Body of pancreas (tissue), 4 donors: Measurements from ENCODE around the gene TMEM184B. TPM values are rescaled to one million over a fixed set of nuclear protein-coding genes. Genes with fewer than 3 reads are reported as not detected.
A peak's percentile ranks its signal among the peaks of the same experiment; 100 is the strongest.

Experiments
- ATAC-seq: fragments of 150-250 bp; one replicate; pipeline ENCODE4 v1.9.1; 2016
- DNase-seq, 4 donors: peaks; one replicate each; pipeline ENCODE4 v3.0.0-alpha.2; 2019
- H3K27ac ChIP-seq, 4 donors: fragments of 200-600 bp; sonication (generic); 1 replicate in 3 of 4; 2 replicates in 1 of 4; pipeline versions ENCODE4 v1.5.1 to v1.6.1; 2016 to 2019; ENCODE audit warnings: mild to moderate bottlenecking in 1 of 4, mixed read lengths in 1 of 4, moderate library complexity in 1 of 4
- H3K27me3 ChIP-seq, 2 donors: fragments of 200-600 bp; sonication (generic); one replicate each; pipeline ENCODE4 v1.6.0; 2016; ENCODE audit warnings: mild to moderate bottlenecking in 1 of 2
- H3K36me3 ChIP-seq, 2 donors: fragments of 200-600 bp; sonication (generic); replicated peaks in 1 of 2; 2 replicates each; pipeline ENCODE4 v1.5.1; 2016; ENCODE audit warnings: low read depth in 2 of 2; ENCODE audit not compliant: insufficient read depth in 1 of 2
- H3K4me1 ChIP-seq: fragments of 200-600 bp; sonication (generic); one replicate; pipeline ENCODE4 v1.6.0; 2016
- H3K4me3 ChIP-seq, 2 donors: fragments of 200-600 bp; sonication (generic); 1 replicate in 1 of 2; 2 replicates in 1 of 2; pipeline ENCODE4 v1.5.1; 2016 to 2019
- H3K9me3 ChIP-seq, 3 donors: fragments of 200-600 bp; sonication (generic); 1 replicate in 2 of 3; 2 replicates in 1 of 3; pipeline ENCODE4 v1.5.1; 2016
- POLR2A ChIP-seq, 3 donors: fragments of 450-650 bp; IDR thresholded peaks; one replicate each; pipeline ENCODE4 v1.6.1; 2016; ENCODE audit warnings: antibody characterized with exemption in 3 of 3, mild to moderate bottlenecking in 2 of 3
- WGBS, 2 donors: methylation state at CpG; one replicate each; pipeline ENCODE4 v1.1.5; 2017; 5-methylcytosine and 5-hydroxymethylcytosine counted together
- intact Hi-C: fragments of 100-400 bp; cut with DNase I; formaldehyde crosslinking; loops from one replicate; pipeline ENCODE4 v1.15.1; 2023
- total RNA-seq, 2 donors: library from RNA; depleted of rRNA; stranded (reverse); fragments of >200 nt; gene quantifications; one replicate each; pipeline ENCODE4 v1.1.0, GENCODE V29; 2016
- TF ChIP-seq, protein P1 (sequence below), 7 experiments: fragments of 450-650 bp in 4 of 7; fragments of 200-600 bp in 3 of 7; sonication (generic) in 3 of 7; IDR thresholded peaks; one replicate each; pipeline ENCODE4 v1.5.1; 2016 to 2019; ENCODE audit warnings: antibody characterized with exemption in 7 of 7

The TMEM184B gene
- total RNA-seq, 2 donors from 2014 or later: 28.7 to 31.4 TPM

DNA sequence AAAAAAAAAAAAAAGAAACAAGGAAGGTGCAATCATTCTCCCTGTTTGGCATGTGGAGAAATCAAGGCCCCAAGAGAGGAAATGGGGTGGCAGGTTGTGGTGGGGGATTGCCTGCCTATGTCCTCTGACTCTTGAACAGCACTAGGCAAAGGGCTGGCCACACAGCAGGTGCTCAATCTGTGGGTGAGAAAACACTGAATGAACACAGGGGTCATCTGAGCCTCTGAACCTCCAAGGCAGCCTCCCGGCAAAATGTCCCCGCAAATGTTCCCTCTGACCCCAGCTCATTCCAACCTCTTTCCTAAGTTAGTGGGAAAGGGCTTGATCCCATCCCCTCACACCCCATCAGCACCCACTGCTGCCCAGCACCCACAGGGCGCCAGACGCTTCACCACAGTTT lies 95.8 kb downstream of the TMEM184B start:
- TF ChIP-seq, protein P1, sequence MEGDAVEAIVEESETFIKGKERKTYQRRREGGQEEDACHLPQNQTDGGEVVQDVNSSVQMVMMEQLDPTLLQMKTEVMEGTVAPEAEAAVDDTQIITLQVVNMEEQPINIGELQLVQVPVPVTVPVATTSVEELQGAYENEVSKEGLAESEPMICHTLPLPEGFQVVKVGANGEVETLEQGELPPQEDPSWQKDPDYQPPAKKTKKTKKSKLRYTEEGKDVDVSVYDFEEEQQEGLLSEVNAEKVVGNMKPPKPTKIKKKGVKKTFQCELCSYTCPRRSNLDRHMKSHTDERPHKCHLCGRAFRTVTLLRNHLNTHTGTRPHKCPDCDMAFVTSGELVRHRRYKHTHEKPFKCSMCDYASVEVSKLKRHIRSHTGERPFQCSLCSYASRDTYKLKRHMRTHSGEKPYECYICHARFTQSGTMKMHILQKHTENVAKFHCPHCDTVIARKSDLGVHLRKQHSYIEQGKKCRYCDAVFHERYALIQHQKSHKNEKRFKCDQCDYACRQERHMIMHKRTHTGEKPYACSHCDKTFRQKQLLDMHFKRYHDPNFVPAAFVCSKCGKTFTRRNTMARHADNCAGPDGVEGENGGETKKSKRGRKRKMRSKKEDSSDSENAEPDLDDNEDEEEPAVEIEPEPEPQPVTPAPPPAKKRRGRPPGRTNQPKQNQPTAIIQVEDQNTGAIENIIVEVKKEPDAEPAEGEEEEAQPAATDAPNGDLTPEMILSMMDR (IDR thresholded peaks at IDR 0.05): no peak
- TF ChIP-seq POLR2A (IDR thresholded peaks at IDR 0.05): no peak
- peak overlapping the region in 2 of 4 donors; percentile 65 to 69 for H3K27ac ChIP-seq
- no peak for DNase-seq

GRCh38 chr22:38176170-38176741 lies 96.6 kb downstream of the TMEM184B start:
- DNase-seq (peak in 3 of 4 donors; percentile 51 to 71 (median 54)), ATAC-seq (peak; percentile 18)
- peaks cover 41% of the 10 kb centered on the region for H3K4me1 ChIP-seq
- 70 to 95% methylated on average over 4 to 12 of the region's 14 CpGs for WGBS, 2 donors
- TF ChIP-seq, protein P1 (IDR thresholded peaks at IDR 0.05): no peak
- TF ChIP-seq POLR2A (IDR thresholded peaks at IDR 0.05): peak in 1 of 3 donors; percentile 17
- H3K4me3 ChIP-seq: no peak overlapping the region
- H3K27ac ChIP-seq: peak overlapping the region in 2 of 4 donors; percentile 36 to 65
- H3K27me3 ChIP-seq: no peaks in the 10 kb centered on the region
- H3K36me3 ChIP-seq: no peaks in the 10 kb centered on the region
- H3K9me3 ChIP-seq: no peaks in the 10 kb centered on the region
- intact Hi-C loops: no loop called here

More for the DNA sequence above, 95.8 kb downstream of the TMEM184B start:
- Histone ChIP-seq H3K36me3 (no peaks in the 10 kb centered on the region), H3K4me1 (peaks cover 42% of the 10 kb centered on the region), H3K27me3 (no peaks in the 10 kb centered on the region), H3K4me3 (no peak overlapping the region), H3K9me3 (no peaks in the 10 kb centered on the region)
- intact Hi-C loops: no loop called here
- no peak for ATAC-seq
- WGBS, 2 donors: 94 to 98% methylated on average over 4 of the region's 4 CpGs

GRCh38 chr22:38175206-38176118 lies 97.3 kb downstream of the TMEM184B start:
- no peaks in the 10 kb centered on the region for H3K27me3 ChIP-seq
- 86 to 96% methylated on average over 13 to 17 of the region's 17 CpGs for WGBS, 2 donors
- no peak for DNase-seq
- no peak for ATAC-seq
- peaks cover 33% of the 10 kb centered on the region for H3K4me1 ChIP-seq
- TF ChIP-seq, protein P1 (IDR thresholded peaks at IDR 0.05): no peak
- TF ChIP-seq POLR2A (IDR thresholded peaks at IDR 0.05): no peak
- H3K4me3 ChIP-seq: no peak overlapping the region
- H3K27ac ChIP-seq: peak overlapping the region in 2 of 4 donors; percentile 36 to 65
- H3K36me3 ChIP-seq: no peaks in the 10 kb centered on the region
- H3K9me3 ChIP-seq: no peaks in the 10 kb centered on the region
- intact Hi-C loops: no loop called here

DNA sequence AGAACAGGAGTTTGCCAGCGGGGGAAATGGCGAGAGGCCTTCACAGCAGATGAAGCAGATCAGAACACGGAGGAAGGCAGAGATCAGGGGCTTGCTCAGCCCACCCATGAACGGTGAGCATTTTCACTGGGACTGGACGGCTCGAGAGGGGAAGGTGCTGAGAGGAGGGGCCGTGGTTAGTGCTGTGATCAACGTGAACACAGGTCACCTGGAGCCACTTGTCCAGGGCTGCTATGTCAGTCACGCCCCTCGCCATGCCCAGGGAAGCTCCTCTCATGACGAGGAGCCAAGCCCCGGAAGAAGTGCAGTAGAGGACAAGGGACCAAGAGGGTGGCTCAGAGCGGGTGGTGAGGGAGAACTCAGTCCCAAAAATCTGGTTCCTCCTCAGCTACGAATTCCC lies 98.2 kb downstream of the TMEM184B start:
- no peak for TF ChIP-seq POLR2A (IDR thresholded peaks at IDR 0.05)
- TF ChIP-seq, protein P1 (IDR thresholded peaks at IDR 0.05): no peak
- Histone ChIP-seq H3K36me3 (no peaks in the 10 kb centered on the region), H3K27ac (no peak overlapping the region), H3K9me3 (no peaks in the 10 kb centered on the region), H3K27me3 (no peaks in the 10 kb centered on the region), H3K4me1 (peaks cover 28% of the 10 kb centered on the region), H3K4me3 (no peak overlapping the region)
- ATAC-seq (no peak), DNase-seq (no peak)
- WGBS, 2 donors: 88 to 90% methylated on average over 13 to 14 of the region's 14 CpGs
- intact Hi-C loops: no loop called here
